GM23248 (cell line): ENCODE results near the gene IL21. TPM values are rescaled to one million over a fixed set of nuclear protein-coding genes. Genes with fewer than 3 reads are reported as not detected.

Source experiments
- DNase-seq: peaks from one replicate; pipeline ENCODE4 v3.0.0-alpha.2; 2015
- H2AFZ ChIP-seq: fragments of 200-600 bp; sonication (generic); 2 replicates; pipeline ENCODE4 v1.6.1; 2016; ENCODE audit warnings: antibody characterized with exemption
- H3F3A ChIP-seq: fragments of 200-600 bp; sonication (generic); 2 replicates; pipeline ENCODE4 v1.6.1; 2016; ENCODE audit warnings: mild to moderate bottlenecking, antibody characterized with exemption, mixed run types; ENCODE audit not compliant: insufficient read depth
- H3K27ac ChIP-seq: fragments of 200-600 bp; sonication (generic); 2 replicates; pipeline ENCODE4 v1.5.1; 2016; ENCODE audit warnings: mild to moderate bottlenecking
- H3K27me3 ChIP-seq: fragments of 200-600 bp; sonication (generic); replicated peaks from 2 replicates; pipeline ENCODE4 v1.6.1; 2016; ENCODE audit warnings: mild to moderate bottlenecking; ENCODE audit not compliant: insufficient read depth
- H3K36me3 ChIP-seq: fragments of 200-600 bp; sonication (generic); 2 replicates; pipeline ENCODE4 v1.6.1; 2016; ENCODE audit warnings: low read depth, mild to moderate bottlenecking
- H3K4me1 ChIP-seq: fragments of 200-600 bp; sonication (generic); 2 replicates; pipeline ENCODE4 v1.6.1; 2016; ENCODE audit warnings: mild to moderate bottlenecking; ENCODE audit not compliant: insufficient read depth
- H3K4me2 ChIP-seq: fragments of 200-600 bp; sonication (generic); one replicate; pipeline ENCODE4 v1.6.1; 2016; ENCODE audit warnings: mild to moderate bottlenecking; ENCODE audit not compliant: unreplicated experiment
- H3K4me3 ChIP-seq: fragments of 200-600 bp; sonication (generic); 2 replicates; pipeline ENCODE4 v1.5.1; 2016; ENCODE audit warnings: mild to moderate bottlenecking
- H3K79me2 ChIP-seq: fragments of 200-600 bp; sonication (generic); 2 replicates; pipeline ENCODE4 v1.6.1; 2016; ENCODE audit warnings: mild to moderate bottlenecking; ENCODE audit not compliant: insufficient read depth
- H3K9ac ChIP-seq: fragments of 200-600 bp; sonication (generic); 2 replicates; pipeline ENCODE4 v1.6.1; 2016; ENCODE audit warnings: mild to moderate bottlenecking
- H3K9me2 ChIP-seq: fragments of 200-600 bp; sonication (generic); 2 replicates; pipeline ENCODE4 v1.6.1; 2016; ENCODE audit warnings: mixed run types, mild to moderate bottlenecking, moderate library complexity; ENCODE audit not compliant: insufficient read depth
- H3K9me3 ChIP-seq: fragments of 200-600 bp; sonication (generic); one replicate; pipeline ENCODE4 v1.6.1; 2017; ENCODE audit warnings: low read depth
- H4K20me1 ChIP-seq: fragments of 200-600 bp; sonication (generic); 2 replicates; pipeline ENCODE4 v1.6.0; 2016; ENCODE audit not compliant: insufficient read depth
- EZH2 ChIP-seq: fragments of 200-600 bp; sonication (generic); IDR thresholded peaks from 2 replicates; pipeline ENCODE4 v1.6.1; 2018; ENCODE audit warnings: antibody characterized with exemption, mild to moderate bottlenecking; ENCODE audit not compliant: insufficient read depth, poor library complexity, severe bottlenecking
- EZH2phosphoT487 ChIP-seq: fragments of 200-600 bp; sonication (generic); IDR thresholded peaks from 2 replicates; pipeline ENCODE4 v1.6.1; 2018; ENCODE audit warnings: antibody characterized with exemption, moderate library complexity, mild to moderate bottlenecking, low read depth; ENCODE audit not compliant: insufficient read depth
- WGBS, 2 experiments: methylation state at CpG; one replicate each; pipeline ENCODE4 v1.1.6; 2015 to 2017; ENCODE audit warnings: low lambda C conversion rate in 2 of 2, low coverage in 1 of 2; ENCODE audit errors: missing lambda C conversion rate in 2 of 2; 5-methylcytosine and 5-hydroxymethylcytosine counted together
- in situ Hi-C: fragments of 300-500 bp; cut with MboI; formaldehyde crosslinking; loops from 2 replicates; pipeline ENCODE4 v1.15.0; 2020
- polyA plus RNA-seq: library from polyadenylated mRNA; unstranded; fragments of >200 nt; fragmentation: Nextera tagmentation; extraction: Ambion mirVana; gene quantifications from 2 replicates; pipeline ENCODE4 v1.2.1, GENCODE V29; 2016
- total RNA-seq: library from RNA; depleted of rRNA; stranded (reverse); fragments of >200 nt; shearing (Covaris generic); gene quantifications from 2 replicates; pipeline ENCODE4 v1.2.3, GENCODE V29; 2014

The IL21 gene
- total and polyA plus RNA-seq, 2 experiments from 2014 or later, result not detected

DNA sequence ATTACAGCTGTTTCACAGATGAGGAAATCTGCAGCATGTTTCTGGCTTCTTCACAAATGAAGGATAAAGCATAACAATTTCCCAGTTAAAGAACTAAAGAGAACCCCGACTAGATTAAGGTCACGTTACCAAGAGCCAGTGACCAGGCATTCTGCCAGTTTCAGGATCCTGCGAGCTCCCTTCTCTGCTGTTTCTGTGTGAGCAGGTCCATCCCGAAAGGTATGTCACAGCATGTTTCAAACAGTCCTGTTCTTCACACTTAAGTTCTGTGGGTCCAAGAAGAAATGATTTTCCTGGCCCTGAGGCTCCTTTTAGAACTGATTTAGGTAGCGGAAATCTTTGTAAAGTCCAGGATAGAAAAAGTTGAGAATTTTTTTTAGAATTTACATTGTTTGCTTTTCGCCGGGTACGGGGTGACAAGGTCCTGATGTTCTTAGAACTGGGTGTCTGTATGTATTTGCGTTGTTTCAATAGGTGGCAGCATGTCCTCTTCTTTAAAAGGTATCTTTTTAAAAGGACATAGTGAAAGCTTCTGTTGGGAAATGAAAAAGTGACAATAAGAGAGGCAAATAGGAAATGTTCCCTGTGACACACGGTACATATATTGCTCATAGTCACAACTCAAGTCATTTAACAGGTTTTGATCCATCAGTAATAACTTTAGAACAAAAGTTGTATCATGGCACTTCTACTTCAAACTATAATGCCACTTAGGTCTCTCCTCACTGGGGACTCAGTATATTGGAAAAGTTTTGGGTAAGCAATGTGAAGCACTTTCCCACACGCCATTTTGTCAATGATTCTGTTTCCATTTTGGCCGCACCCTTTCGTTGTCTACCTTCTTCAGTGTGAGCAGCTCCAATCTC, 18.4 kb downstream of the IL21 start:
- H3K27ac ChIP-seq, result no peak overlapping the region
- no peaks in the 10 kb centered on the region for H3K9me3 ChIP-seq
- no peaks in the 10 kb centered on the region for H3K79me2 ChIP-seq
- H3K9ac ChIP-seq, result no peak overlapping the region
- no peak for TF ChIP-seq EZH2phosphoT487
- TF ChIP-seq EZH2, result no peak
- no peaks in the 10 kb centered on the region for H3F3A ChIP-seq
- H2AFZ ChIP-seq, result peak overlapping the region; percentile 84
- peak; percentile 67 for DNase-seq
- peak overlapping the region; percentile 22; the same call in 1 of the 2 replicates for H3K4me3 ChIP-seq
- in situ Hi-C loops, result loop anchor here (10.0 kb wide), 2 partner anchors 122 to 322 kb away; partner anchors contain the start of gene NUDT6
- peak overlapping the region; percentile 52 for H3K4me2 ChIP-seq
- WGBS, 2 experiments, result 32% methylated on average over 13 of the region's 13 CpGs
- H4K20me1 ChIP-seq, result no peaks in the 10 kb centered on the region
- no peaks in the 10 kb centered on the region for H3K36me3 ChIP-seq
- no peaks in the 10 kb centered on the region for H3K4me1 ChIP-seq
- no peaks in the 10 kb centered on the region for H3K9me2 ChIP-seq
- no peaks in the 10 kb centered on the region for H3K27me3 ChIP-seq

DNA sequence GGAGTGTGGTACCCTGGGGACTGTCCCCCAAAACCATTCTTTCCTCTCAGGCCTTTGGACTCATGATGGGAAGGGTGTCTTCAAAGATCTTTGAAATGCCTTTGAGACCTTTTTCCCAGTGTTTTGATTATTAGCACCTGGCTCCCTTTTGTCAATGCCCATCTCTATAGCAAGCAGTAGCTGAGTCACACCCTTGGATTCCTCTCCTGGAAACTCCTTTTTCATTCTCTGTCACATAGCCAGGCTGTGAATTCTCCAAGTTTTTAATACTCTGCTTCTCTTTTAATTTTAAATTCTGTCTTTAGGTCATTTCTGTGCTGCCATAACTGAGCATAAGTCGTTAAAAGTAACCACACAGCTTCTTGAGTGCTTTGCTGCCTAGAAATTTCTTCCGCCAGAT, 29.7 kb downstream of the IL21 start:
- Histone ChIP-seq H3F3A (no peaks in the 10 kb centered on the region), H3K36me3 (no peaks in the 10 kb centered on the region), H3K27ac (no peak overlapping the region), H3K9me2 (no peaks in the 10 kb centered on the region), H3K4me2 (no peak overlapping the region), H3K9me3 (no peaks in the 10 kb centered on the region), H3K79me2 (no peaks in the 10 kb centered on the region), H3K27me3 (no peaks in the 10 kb centered on the region), H4K20me1 (no peaks in the 10 kb centered on the region), H2AFZ (no peak overlapping the region), H3K9ac (no peak overlapping the region), H3K4me1 (0 out of 2 replicates have a peak, but pooled peaks cover 4% of the 10 kb centered on the region), H3K4me3 (no peak overlapping the region)
- in situ Hi-C loops, result no loop called here
- TF ChIP-seq EZH2 (no peak), EZH2phosphoT487 (no peak)
- WGBS, 2 experiments, result 49 to 50% methylated on average over 2 of the region's 2 CpGs
- DNase-seq, result peak; percentile 51

DNA sequence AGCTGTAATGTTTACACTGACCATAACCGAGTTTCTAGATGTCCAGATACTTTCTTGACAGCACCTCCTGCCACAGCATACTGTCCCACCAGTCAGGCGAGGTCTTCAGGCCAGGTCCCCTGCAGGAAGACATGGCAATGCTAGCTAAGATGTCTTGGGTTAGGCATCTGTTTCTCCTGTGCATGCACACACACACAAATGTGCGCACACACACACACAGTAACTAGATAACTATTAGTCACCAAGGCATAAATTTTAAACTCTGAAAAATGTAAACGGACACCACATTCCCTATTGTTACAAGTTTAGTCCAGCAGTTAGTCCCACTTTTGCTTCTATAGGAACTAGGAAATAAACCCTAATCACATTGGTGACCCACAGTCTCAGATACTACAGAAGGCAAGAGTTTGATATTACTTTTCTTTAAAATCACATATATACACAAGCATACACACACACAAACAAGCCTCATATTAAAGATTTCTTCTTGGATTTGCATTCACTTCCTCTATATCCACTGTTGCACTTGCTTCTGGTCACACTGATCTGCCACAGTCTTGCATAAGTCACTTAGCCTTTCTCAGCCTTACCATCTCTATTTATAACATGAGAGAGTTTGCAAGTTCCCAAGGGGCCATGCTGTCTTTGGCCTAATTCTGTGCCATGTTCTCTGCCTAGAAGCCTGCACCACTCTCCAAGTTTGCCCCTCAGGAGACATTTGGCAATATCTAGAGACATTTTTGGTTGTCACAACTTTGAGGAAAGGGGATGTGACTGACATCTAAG, 32.2 kb downstream of the IL21 start:
- Histone ChIP-seq H3K9me3 (no peaks in the 10 kb centered on the region), H3K4me2 (no peak overlapping the region), H3K27me3 (no peaks in the 10 kb centered on the region), H2AFZ (no peak overlapping the region), H3K36me3 (no peaks in the 10 kb centered on the region), H4K20me1 (no peaks in the 10 kb centered on the region), H3K9me2 (no peaks in the 10 kb centered on the region), H3F3A (peaks cover 18% of the 10 kb centered on the region), H3K4me3 (no peak overlapping the region), H3K9ac (no peak overlapping the region), H3K79me2 (no peaks in the 10 kb centered on the region), H3K27ac (no peak overlapping the region), H3K4me1 (peaks cover 21% of the 10 kb centered on the region)
- WGBS, 2 experiments, result 75 to 80% methylated on average over 4 of the region's 4 CpGs
- TF ChIP-seq EZH2, result no peak
- no peak for TF ChIP-seq EZH2phosphoT487
- DNase-seq, result peak; percentile 32
- in situ Hi-C loops, result no loop called here

DNA sequence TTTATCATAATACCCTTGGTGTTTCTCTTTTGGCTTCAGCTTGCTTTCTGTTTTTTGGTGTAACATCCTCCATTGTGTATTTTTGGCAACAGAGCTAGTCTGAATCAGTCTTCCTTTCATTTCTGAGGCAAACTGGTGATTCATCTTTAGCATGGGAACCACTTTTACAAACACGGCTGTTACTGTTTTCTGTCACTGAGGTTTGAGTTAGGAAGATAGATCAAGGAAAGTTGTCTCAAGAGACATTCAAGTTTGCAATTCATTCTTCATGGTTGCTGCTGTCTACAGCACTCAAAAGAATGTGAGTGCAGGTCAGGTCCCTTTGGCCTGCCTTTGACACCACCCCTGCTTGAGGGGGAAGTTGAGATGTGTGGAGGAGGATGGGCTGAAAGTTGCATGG, 36.3 kb downstream of the IL21 start:
- in situ Hi-C loops, result no loop called here
- TF ChIP-seq EZH2 (no peak), EZH2phosphoT487 (no peak)
- peak overlapping the region; percentile 75 for H3K4me2 ChIP-seq
- WGBS, 2 experiments, result 0 to 3% methylated on average over 1 of the region's 1 CpG
- no peaks in the 10 kb centered on the region for H3K36me3 ChIP-seq
- peak overlapping the region; percentile 57 for H3K9ac ChIP-seq
- H2AFZ ChIP-seq, result peak overlapping the region; percentile 35
- H3F3A ChIP-seq, result peaks cover 20% of the 10 kb centered on the region
- H4K20me1 ChIP-seq, result no peaks in the 10 kb centered on the region
- H3K27ac ChIP-seq, result peak overlapping the region; percentile 82
- H3K9me3 ChIP-seq, result no peaks in the 10 kb centered on the region
- no peaks in the 10 kb centered on the region for H3K79me2 ChIP-seq
- peak; percentile 92 for DNase-seq
- H3K9me2 ChIP-seq, result no peaks in the 10 kb centered on the region
- H3K4me1 ChIP-seq, result peaks cover 18% of the 10 kb centered on the region
- H3K4me3 ChIP-seq, result peak overlapping the region; percentile 33; the same call in 1 of the 2 replicates
- H3K27me3 ChIP-seq, result no peaks in the 10 kb centered on the region
